GM23338 (cell line): ENCODE measurements around the gene FN1.

ENCODE experiments used
- CTCF ChIP-seq, 2 experiments: fragments of 200-600 bp in 1 of 2; sonication (generic) in 1 of 2; conservative IDR thresholded peaks; 2 replicates each; pipeline versions ENCODE4 v1.5.1 to v1.6.1; 2016 to 2017; ENCODE audit warnings: antibody characterized with exemption in 2 of 2, low read depth in 2 of 2, mild to moderate bottlenecking in 2 of 2, moderate library complexity in 1 of 2
- ETS1 ChIP-seq: IDR thresholded peaks from 2 replicates; pipeline ENCODE4 v1.6.1; 2016; ENCODE audit warnings: antibody characterized with exemption
- EZH2 ChIP-seq: fragments of 200-600 bp; sonication (generic); IDR thresholded peaks from one replicate; pipeline ENCODE4 v1.8.0; 2017; ENCODE audit warnings: antibody characterized with exemption, mild to moderate bottlenecking, low read depth; ENCODE audit not compliant: unreplicated experiment
- JUNB ChIP-seq: IDR thresholded peaks from one replicate; pipeline ENCODE4 v1.6.1; 2016; ENCODE audit warnings: antibody characterized with exemption; ENCODE audit not compliant: unreplicated experiment
- NANOG ChIP-seq: IDR thresholded peaks from 2 replicates; pipeline ENCODE4 v1.6.1; 2016; ENCODE audit warnings: antibody characterized with exemption, borderline replicate concordance
- POLR2AphosphoS5 ChIP-seq: IDR thresholded peaks from 2 replicates; pipeline ENCODE4 v1.6.1; 2016; ENCODE audit warnings: antibody characterized with exemption, low read depth
- REST ChIP-seq: IDR thresholded peaks from one replicate; pipeline ENCODE4 v1.6.1; 2018; ENCODE audit warnings: antibody characterized with exemption; ENCODE audit not compliant: unreplicated experiment
- STAT1 ChIP-seq: IDR thresholded peaks from one replicate; pipeline ENCODE4 v1.6.1; 2016; ENCODE audit warnings: antibody characterized with exemption; ENCODE audit not compliant: unreplicated experiment
- ZNF114 ChIP-seq: fragments of 250-450 bp; sonication (Bioruptor Pico); IDR thresholded peaks from 2 replicates; pipeline ENCODE4 v1.5.0; 2020; ENCODE audit warnings: mild to moderate bottlenecking, moderate library complexity
- ZNF331 ChIP-seq: fragments of 250-450 bp; sonication (Bioruptor Pico); IDR thresholded peaks from 2 replicates; pipeline ENCODE4 v1.5.0; 2020; ENCODE audit warnings: low read depth, mild to moderate bottlenecking, moderate library complexity

DNA sequence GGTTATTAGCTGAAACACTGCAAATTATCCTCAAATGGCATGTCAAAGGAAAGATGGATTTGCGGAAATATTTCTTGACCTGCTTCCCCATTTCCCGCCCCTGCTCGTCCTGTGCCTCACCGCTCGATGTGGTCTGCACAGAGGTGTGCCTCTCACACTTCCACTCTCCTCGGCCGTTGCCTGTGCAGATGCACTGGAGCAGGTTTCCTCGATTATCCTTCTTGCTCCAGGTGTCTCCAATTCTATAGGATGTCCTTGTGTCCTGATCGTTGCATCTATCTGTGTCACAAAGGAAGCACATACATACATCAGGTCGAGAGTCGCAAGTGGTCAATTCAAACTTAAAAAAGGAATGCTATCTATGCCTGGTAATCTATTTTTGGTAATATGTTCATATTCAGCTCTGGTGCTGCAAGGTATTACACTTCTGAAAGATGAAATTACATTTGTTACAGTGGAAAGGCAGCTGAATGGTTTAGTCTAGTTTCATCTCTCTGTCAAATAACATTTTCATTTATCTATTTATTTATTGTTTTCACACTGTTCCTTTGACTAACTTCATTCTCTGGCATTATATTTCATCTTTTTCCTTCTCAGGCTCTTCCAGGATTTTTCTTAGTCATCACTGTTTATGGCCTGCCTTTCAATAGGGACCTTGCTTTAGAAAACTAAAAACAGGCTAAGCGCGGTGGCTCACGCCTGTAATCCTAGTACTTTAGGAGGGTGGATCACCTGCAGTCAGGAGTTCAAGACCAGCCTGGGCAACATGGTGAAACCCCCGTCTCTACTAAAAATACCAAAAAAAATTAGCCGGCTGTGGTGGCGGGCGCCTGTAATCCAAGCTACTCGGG lies 7.6 kb downstream of the FN1 start:
- TF ChIP-seq CTCF (conservative IDR thresholded peaks at IDR 0.05; ENCODE audit: low read depth in 2 of 2) (no peak), POLR2AphosphoS5 (no peak), REST (no peak), EZH2 (no peak), ETS1 (no peak), STAT1 (no peak), ZNF331 (CRISPR knock-in tag) (no peak), ZNF114 (CRISPR knock-in tag) (no peak), JUNB (no peak), NANOG (no peak)
